Spleen (tissue), 7 donors: Measurements from ENCODE around the gene PTPRN2.

Experiments used
- POLR2A ChIP-seq, 3 donors: fragments of 450-650 bp; IDR thresholded peaks; one replicate each; pipeline ENCODE4 v1.5.1; 2017; ENCODE audit warnings: antibody characterized with exemption in 3 of 3, mild to moderate bottlenecking in 1 of 3
- TF ChIP-seq, protein P1 (sequence below), 11 experiments: fragments of 200-600 bp in 7 of 11; fragments of 450-650 bp in 4 of 11; sonication (generic) in 4 of 11; IDR thresholded peaks in 8 of 11; conservative IDR thresholded peaks in 3 of 11; 1 replicate in 7 of 11; 2 replicates in 4 of 11; pipeline versions ENCODE4 v1.4.0 to v1.8.0; 2016 to 2021; ENCODE audit warnings: antibody characterized with exemption in 11 of 11, inconsistent platforms in 4 of 11, mild to moderate bottlenecking in 1 of 11
- donor health status: DM: no; HTN: no; CAD: no; lungs with moderate emphysema.
- donor health status: DM: no; HTN: no; CAD: no.
- donor health status: DM: no; HTN: no; CAD: no.

DNA sequence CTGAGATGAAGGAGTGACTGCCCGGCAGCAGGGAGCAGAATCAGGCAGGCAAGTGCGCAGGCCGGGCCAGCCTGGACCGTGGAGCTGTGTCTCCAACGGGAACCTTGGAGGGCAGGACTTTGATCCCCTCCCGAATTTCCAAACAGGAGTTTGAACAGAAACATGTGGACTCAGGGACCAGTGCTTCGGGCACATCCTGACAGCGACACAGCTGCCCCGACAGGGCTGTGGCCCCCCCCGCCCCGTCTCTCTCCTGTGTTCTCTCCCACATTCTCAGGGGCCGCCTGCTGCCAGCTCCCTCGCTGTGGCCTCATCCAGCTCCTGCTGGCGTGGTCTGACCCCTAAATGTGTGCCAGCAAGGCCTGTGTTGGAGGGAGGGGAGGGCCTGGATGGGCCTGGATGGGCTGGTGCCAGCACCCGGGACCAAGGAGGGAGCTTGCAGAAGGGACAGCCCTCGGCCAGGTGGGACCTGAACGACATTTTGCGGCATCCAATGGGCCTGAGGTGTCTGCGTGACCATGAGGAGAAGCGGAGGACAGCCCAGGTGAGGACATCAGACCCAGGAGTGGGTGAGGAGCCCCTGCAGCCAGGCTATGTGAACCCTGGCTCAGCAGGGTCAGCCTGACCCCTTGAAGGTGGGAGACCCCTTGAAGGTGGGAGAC lies 1027.9 kb downstream of the PTPRN2 start:
- no peak for TF ChIP-seq POLR2A (IDR thresholded peaks at IDR 0.05)
- TF ChIP-seq, protein P1, sequence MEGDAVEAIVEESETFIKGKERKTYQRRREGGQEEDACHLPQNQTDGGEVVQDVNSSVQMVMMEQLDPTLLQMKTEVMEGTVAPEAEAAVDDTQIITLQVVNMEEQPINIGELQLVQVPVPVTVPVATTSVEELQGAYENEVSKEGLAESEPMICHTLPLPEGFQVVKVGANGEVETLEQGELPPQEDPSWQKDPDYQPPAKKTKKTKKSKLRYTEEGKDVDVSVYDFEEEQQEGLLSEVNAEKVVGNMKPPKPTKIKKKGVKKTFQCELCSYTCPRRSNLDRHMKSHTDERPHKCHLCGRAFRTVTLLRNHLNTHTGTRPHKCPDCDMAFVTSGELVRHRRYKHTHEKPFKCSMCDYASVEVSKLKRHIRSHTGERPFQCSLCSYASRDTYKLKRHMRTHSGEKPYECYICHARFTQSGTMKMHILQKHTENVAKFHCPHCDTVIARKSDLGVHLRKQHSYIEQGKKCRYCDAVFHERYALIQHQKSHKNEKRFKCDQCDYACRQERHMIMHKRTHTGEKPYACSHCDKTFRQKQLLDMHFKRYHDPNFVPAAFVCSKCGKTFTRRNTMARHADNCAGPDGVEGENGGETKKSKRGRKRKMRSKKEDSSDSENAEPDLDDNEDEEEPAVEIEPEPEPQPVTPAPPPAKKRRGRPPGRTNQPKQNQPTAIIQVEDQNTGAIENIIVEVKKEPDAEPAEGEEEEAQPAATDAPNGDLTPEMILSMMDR (IDR thresholded peaks at IDR 0.05 in 8 of 11, conservative IDR thresholded peaks at IDR 0.05 in 3 of 11), result no peak
